ENCODE data around the gene INPP5F.
"Not testable (repeated sequence)": the region's sequence is repeated elsewhere in the genome, so short reads cannot be mapped to it uniquely, and the experiment has no call there.

Gene INPP5F

GRCh38 chr10:119781498-119781897, 55.6 kb downstream of the INPP5F start:
- DNase-seq = no peak

DNA sequence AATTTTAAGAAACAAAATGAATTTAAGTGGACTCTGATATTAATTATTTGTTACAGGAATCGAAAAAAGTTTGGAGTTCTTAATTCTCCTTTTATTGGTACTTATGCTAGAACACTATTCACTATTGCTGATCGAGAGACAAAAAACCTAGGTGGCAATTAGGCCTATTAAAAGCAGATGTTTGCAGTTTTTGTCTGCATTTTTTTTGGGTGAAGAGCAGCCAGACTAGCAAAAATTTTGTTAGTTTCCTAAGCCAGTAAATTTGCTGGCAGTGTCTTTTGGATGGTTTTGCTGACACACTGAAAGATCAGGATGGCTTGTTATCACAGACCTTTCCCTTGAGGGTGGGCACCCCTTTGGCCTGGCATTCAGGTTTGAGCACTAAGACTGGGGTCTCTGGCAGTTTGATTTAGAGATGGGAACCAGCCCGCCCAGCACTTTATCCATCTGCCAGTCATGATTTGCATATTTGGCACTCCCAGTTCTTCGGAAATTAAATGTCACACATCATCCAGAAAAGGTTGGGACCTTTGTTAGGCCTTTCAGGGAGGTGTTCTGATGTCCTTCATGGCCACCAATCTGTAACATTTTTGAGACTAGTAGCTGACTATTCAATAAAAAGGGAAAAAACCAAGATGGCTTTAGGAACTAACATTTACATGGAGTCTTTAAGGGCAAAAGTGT, 57.3 kb downstream of the INPP5F start:
- no peak for DNase-seq

GRCh38 chr10:119783665-119784027, 57.8 kb downstream of the INPP5F start:
- no peak for DNase-seq

GRCh38 chr10:119784340-119785067, 58.7 kb downstream of the INPP5F start:
- DNase-seq = peak; percentile 2

GRCh38 chr10:119786117-119786769, 60.4 kb downstream of the INPP5F start:
- DNase-seq = peak; percentile 6

DNA sequence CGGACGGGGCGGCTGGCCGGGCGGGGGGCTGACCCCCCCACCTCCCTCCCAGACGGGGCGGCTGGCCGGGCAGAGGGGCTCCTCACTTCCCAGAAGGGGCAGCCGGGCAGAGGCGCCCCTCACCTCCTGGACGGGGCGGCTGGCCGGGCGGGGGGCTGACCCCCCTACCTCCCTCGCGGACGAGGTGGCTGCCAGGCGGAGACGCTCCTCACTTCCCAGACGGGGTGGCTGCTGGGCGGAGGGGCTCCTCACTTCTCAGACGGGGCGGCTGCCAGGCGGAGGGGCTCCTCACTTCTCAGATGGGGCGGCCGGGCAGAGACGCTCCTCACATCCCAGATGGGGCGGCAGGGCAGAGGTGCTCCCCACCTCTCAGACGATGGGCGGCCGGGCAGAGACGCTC, 69.3 kb downstream of the INPP5F start:
- not testable (repeated sequence) for DNase-seq

- DNase-seq = no peak
Observed at GRCh38 chr10:119796039-119796438, 70.2 kb downstream of the INPP5F start.

- no peak for DNase-seq
Observed at GRCh38 chr10:119801176-119801575, 75.3 kb downstream of the INPP5F start.

DNA sequence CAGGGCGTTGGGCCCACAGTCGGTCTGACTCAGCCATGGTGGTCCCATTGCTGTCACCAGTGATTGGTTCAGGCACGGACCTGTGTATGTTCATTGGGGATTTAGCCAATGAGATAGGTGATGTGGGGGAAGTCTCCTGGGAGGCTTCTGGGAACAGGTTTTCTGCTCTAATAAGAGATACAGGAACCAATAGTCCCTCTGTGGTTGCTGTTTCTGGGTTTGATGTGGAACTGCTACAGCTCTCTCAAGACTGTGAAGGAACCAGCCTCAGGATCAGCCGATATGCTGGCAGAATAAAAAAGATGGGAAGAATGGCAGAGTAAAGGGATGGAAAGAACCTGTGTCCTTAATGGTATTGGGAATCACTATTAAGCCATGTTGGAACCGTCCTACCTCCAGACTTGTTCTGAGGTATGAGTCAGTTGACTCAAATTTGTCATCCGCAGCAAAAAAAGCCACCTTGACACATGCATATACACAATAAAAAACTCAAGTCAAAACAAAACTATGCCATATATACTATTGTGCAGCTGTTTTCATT, 76.2 kb downstream of the INPP5F start:
- DNase-seq = no peak

DNA sequence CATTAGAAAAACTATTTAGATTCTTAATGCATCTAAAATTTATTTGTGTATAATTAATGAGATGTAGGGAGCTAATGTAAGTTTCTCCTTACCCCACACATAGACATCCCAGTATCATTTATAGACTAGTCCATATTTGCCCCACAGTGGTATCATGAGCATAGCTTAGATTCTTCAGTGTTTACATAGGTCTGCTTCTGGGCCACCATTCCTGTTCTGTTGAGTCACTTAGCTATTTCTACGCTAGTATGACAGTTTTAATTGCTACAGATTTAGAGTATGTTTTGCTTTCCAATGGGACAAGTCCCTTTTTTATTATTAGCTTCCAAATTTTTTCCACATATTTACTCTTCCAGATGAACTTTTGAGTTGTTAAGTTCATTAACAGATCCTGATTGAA, 77.4 kb downstream of the INPP5F start:
- no peak for DNase-seq

DNA sequence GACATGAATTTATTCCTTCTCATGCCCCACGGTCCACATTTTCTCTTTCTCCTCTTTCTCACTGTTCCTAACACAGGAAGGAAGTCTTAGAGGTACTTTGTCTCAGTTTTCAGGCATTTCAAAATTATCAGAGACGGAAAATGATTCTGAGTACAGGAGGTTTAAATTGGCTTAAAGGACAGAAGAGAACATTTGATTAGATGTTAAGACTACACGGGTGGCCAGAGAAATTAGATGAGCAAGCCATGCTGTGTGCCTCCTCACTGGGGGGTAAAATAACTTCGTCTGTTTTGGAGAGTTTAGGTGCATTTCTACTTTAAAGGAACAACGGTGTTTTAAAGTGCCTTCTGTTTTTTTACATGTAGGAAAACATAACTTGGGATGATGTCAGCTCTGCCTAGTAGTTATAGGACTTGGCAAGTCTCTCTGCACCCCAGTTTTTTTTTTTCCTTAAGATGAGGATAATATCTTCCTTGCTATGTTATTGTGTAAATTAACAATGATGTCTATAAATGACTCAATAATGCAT, 79.9 kb downstream of the INPP5F start:
- DNase-seq = no peak

GRCh38 chr10:119806334-119807130, 80.7 kb downstream of the INPP5F start:
- DNase-seq = no peak

GRCh38 chr10:119807960-119808697, 82.3 kb downstream of the INPP5F start:
- no peak for DNase-seq

GRCh38 chr10:119811122-119811521, 85.3 kb downstream of the INPP5F start:
- DNase-seq = no peak

GRCh38 chr10:119812684-119813083, 86.8 kb downstream of the INPP5F start:
- no peak for DNase-seq

DNA sequence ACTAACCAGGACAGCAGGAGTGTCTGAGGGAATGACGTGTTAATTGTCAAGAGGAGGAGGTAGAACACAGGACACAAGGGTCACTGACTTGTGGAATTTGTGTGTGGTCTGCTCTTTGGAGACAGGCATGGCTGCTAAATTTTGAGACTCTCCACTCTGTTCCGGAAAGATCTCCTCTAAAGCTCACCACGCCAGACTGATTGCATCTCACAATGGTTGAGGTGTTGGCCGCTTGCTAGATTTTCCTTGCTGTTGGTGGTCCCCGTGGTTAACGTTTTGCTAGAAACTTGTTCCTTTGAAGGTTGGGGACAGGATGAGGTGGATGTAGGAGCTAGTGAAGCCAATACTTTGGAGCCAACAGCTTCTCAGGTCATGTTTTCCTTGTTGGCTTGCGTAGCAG, 89.8 kb downstream of the INPP5F start:
- DNase-seq = no peak

GRCh38 chr10:119817991-119818888, 92.4 kb downstream of the INPP5F start:
- peak; percentile 37 for DNase-seq

DNA sequence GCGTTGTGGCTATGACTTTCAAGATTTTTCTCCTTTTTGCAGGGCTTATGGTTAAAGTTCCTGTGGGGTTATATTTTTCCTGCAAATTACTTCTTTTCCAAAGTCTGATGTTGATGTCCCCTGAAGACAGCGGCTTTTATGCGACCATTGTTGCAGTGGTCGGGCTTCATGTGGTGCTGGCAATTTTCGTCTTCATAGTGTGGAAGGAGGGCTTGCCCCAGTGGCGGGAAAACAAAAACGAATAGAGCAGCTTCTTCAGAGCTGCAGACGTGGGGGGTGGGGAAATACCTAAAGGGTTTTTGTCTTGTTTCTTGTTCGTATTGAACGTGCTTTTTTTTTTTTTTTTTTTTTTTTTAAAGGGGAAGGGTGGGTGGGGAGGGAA, 93.0 kb downstream of the INPP5F start:
- DNase-seq = no peak

DNA sequence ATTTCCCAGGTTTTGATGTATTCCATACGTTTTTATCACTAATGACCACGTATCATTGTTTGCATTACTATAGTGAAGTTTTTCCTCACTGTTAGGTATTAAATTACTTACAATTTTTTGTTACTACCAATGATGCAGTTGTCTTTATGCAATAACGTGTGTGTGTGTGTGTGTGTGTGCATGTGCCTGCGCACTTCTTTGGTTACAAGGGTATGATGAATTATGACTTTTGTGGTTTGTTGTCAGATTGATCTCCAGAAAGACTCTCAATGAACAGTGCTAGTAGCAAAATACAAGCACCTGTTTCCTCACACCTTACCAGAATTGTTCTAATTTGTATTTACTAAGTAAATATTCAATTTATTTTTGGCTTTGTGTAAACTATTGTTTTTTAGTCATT, 95.3 kb downstream of the INPP5F start:
- DNase-seq = no peak

- no peak for DNase-seq
Observed at GRCh38 chr10:119824299-119824698, 98.4 kb downstream of the INPP5F start.

GRCh38 chr10:119826771-119827170, 100.9 kb downstream of the INPP5F start:
- no peak for DNase-seq
